ENCODE results near the gene SMG9. TPM values are rescaled to one million over a fixed set of nuclear protein-coding genes. Genes with fewer than 3 reads are reported as not detected.
"Not testable (repeated sequence)": the region's sequence is repeated elsewhere in the genome, so short reads cannot be mapped to it uniquely, and the experiment has no call there.

The SMG9 gene
- total RNA-seq, 4 donors from 2014 or later, result 13.7 to 22.8 (median 15.5) TPM

GRCh38 chr19:43779820-43780219, 25.1 kb upstream of the SMG9 start:
- no peak for ATAC-seq (ENCODE audit: low FRiP score)
- no peak for DNase-seq (ENCODE audit: low spot score)
- no peak for TF ChIP-seq CTCF (IDR thresholded peaks at IDR 0.05)

GRCh38 chr19:43779147-43779819, 24.5 kb upstream of the SMG9 start:
- TF ChIP-seq CTCF (IDR thresholded peaks at IDR 0.05), result no peak
- no peak for ATAC-seq (ENCODE audit: low FRiP score)
- DNase-seq (ENCODE audit: low spot score), result no peak

GRCh38 chr19:43778651-43779050, 23.9 kb upstream of the SMG9 start:
- TF ChIP-seq CTCF (IDR thresholded peaks at IDR 0.05), result no peak
- ATAC-seq (ENCODE audit: low FRiP score) (no peak), DNase-seq (ENCODE audit: low spot score) (no peak)

GRCh38 chr19:43777163-43777695, 22.5 kb upstream of the SMG9 start:
- DNase-seq (ENCODE audit: low spot score), result no peak
- no peak for TF ChIP-seq CTCF (IDR thresholded peaks at IDR 0.05)
- ATAC-seq (ENCODE audit: low FRiP score), result no peak

GRCh38 chr19:43776286-43776685, 21.5 kb upstream of the SMG9 start:
- ATAC-seq (ENCODE audit: low FRiP score) (no peak), DNase-seq (ENCODE audit: low spot score) (no peak)
- TF ChIP-seq CTCF (IDR thresholded peaks at IDR 0.05), result no peak

GRCh38 chr19:43775299-43775890, 20.6 kb upstream of the SMG9 start:
- ATAC-seq (ENCODE audit: low FRiP score) (no peak), DNase-seq (ENCODE audit: low spot score) (no peak)
- no peak for TF ChIP-seq CTCF (IDR thresholded peaks at IDR 0.05)

- peak; percentile 14 for ATAC-seq (ENCODE audit: low FRiP score)
- DNase-seq (ENCODE audit: low spot score), result not testable (repeated sequence)
Measured at GRCh38 chr19:43774940-43775258, 20.1 kb upstream of the SMG9 start.

Measured in omental fat pad (tissue), 4 donors.